Natural killer cell (primary cell): Measurements from ENCODE around the gene R3HDM2. TPM values are rescaled to one million over a fixed set of nuclear protein-coding genes. Genes with fewer than 3 reads are reported as not detected.

Experiments used
- ATAC-seq, 3 donors: fragments of 150-1000 bp in 2 of 3; fragments of 200-7000 bp in 1 of 3; cut with Tn5 transposase; 1 replicate in 1 of 3; 2 replicates in 2 of 3; pipeline ENCODE4 v1.10.0; 2021; ENCODE audit warnings: mild to moderate bottlenecking in 2 of 3, moderate library complexity in 2 of 3
- DNase-seq, 2 donors: peaks; one replicate each; pipeline versions ENCODE4 v3.0.0 to v3.0.0-alpha.2; 2013 to 2021; ENCODE audit warnings: mixed read lengths in 1 of 2
- H3K27ac ChIP-seq: one replicate; pipeline ENCODE4 v1.5.1; 2013; ENCODE audit warnings: mild to moderate bottlenecking, low read length
- H3K27me3 ChIP-seq: one replicate; pipeline ENCODE4 v1.6.1; 2013; ENCODE audit warnings: low read length; ENCODE audit not compliant: control insufficient read depth, insufficient read depth
- H3K36me3 ChIP-seq: one replicate; pipeline ENCODE4 v1.6.1; 2013; ENCODE audit warnings: low read length; ENCODE audit not compliant: control insufficient read depth, insufficient read depth
- H3K4me1 ChIP-seq: one replicate; pipeline ENCODE4 v1.6.1; 2013; ENCODE audit warnings: low read length; ENCODE audit not compliant: control insufficient read depth, insufficient read depth
- H3K4me3 ChIP-seq: one replicate; pipeline ENCODE4 v1.5.1; 2013; ENCODE audit warnings: low read length
- H3K9me3 ChIP-seq: one replicate; pipeline ENCODE4 v1.6.1; 2013; ENCODE audit warnings: low read length; ENCODE audit not compliant: control insufficient read depth, insufficient read depth
- H3K27ac Mint-ChIP-seq, 2 donors: one replicate each; pipeline ENCODE4 v1.8.0; 2022; ENCODE audit warnings: mild to moderate bottlenecking in 2 of 2, mixed read lengths in 2 of 2, moderate library complexity in 1 of 2
- H3K27me3 Mint-ChIP-seq, 2 donors: one replicate each; pipeline ENCODE4 v1.8.0; 2022; ENCODE audit warnings: low read depth in 2 of 2, mixed read lengths in 2 of 2
- H3K36me3 Mint-ChIP-seq: one replicate; pipeline ENCODE4 v1.8.0; 2022; ENCODE audit warnings: mixed read lengths
- H3K4me1 Mint-ChIP-seq, 2 donors: one replicate each; pipeline ENCODE4 v1.8.0; 2022; ENCODE audit warnings: mixed read lengths in 2 of 2
- H3K4me3 Mint-ChIP-seq: one replicate; pipeline ENCODE4 v1.8.0; 2022; ENCODE audit warnings: mild to moderate bottlenecking, moderate library complexity, mixed read lengths
- H3K9me3 Mint-ChIP-seq, 2 donors: one replicate each; pipeline ENCODE4 v1.8.0; 2022; ENCODE audit warnings: mixed read lengths in 2 of 2
- CTCF ChIP-seq: fragments of 200-600 bp; IDR thresholded peaks from one replicate; pipeline ENCODE4 v1.8.0; 2022; ENCODE audit warnings: antibody characterized with exemption
- WGBS: methylation state at CpG from one replicate; pipeline ENCODE4 v1.1.7; 2013; ENCODE audit warnings: missing lambda C conversion rate; ENCODE audit not compliant: insufficient coverage; 5-methylcytosine and 5-hydroxymethylcytosine counted together
- intact Hi-C: fragments of 100-400 bp; cut with micrococcal nuclease; formaldehyde crosslinking; loops from one replicate; pipeline ENCODE4 v1.14.2; 2022
- total RNA-seq, 4 donors: library from RNA; stranded (reverse); fragments of 120-200 nt in 1 of 4; gene quantifications; one replicate each; pipeline versions ENCODE4 v1.2.3 to v1.2.4, GENCODE V29; 2013 to 2022

The R3HDM2 gene
- total RNA-seq, 3 donors from 2014 or later (not counting 1 experiment from before 2014, with no cell fraction given) = 110 to 124 (median 123) TPM

DNA sequence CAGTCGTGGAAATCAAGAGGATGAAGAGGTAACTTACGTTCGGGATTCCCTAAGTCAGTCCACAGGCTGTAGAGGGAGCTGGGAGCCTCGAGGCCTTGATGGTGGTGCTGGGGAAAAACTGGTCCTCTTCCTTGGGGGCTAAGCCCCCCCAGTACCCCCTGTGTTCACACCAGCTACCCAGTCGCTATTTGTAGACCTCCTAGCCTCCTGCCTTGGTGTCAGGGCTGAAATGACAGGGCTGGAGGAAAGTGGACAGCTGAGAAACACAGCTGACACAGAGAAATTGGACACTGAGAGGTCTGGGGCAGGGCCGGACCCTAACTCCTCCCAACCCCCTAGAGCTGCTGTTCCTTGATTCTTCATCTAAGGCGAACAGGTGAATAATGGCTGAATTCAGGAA, 179.9 kb downstream of the R3HDM2 start, which contains the start of gene STAC3:
TSS of gene STAC3 (minus strand) at position 232 of the 400 bp plus-strand sequence. CDS start 1,551 bp downstream, outside the sequence.
- Histone ChIP-seq H3K27ac (no peak within 1 kb of the TSS), H3K27me3 (no peaks in the 10 kb centered on the region), H3K4me1 (no peaks in the 10 kb centered on the region), H3K4me3 (no peak within 1 kb of the TSS), H3K9me3 (no peaks in the 10 kb centered on the region), H3K36me3 (peaks cover 10% of the 10 kb centered on the region)
- Mint-ChIP-seq H3K4me1 (peaks cover 0 to 8% of the 10 kb centered on the region in 2 donors), H3K27ac (no peak within 1 kb of the TSS), H3K4me3 (no peak within 1 kb of the TSS), H3K36me3 (no peaks in the 10 kb centered on the region), H3K27me3 (no peaks in the 10 kb centered on the region), H3K9me3 (no peaks in the 10 kb centered on the region)
- intact Hi-C loops = no loop called here
- 81% methylated on average over 5 of the region's 7 CpGs for WGBS
- TF ChIP-seq CTCF = no peak
- no peak for ATAC-seq
- no peak for DNase-seq

DNA sequence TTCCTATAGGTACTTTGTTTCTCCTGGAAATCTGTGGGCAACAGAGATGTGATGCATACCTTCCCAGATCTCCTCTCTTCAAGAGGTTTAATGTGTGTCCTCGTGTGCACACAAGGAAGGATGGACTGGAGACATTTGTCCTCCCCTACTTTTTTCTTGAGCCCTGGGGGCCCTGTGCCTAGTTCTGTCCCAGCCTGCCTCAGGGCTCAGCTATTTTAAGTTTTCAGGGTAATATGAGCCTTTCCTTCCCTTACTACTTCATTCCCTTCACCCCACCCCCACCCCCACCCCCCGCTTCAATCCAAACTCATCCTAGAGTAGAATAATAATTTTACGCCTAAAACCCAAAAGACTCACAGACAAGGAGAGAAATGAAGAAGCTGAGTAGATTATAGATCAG, 180.3 kb downstream of the R3HDM2 start:
- Histone ChIP-seq H3K9me3 (no peaks in the 10 kb centered on the region), H3K4me3 (no peak overlapping the region), H3K27me3 (no peaks in the 10 kb centered on the region), H3K27ac (no peak overlapping the region), H3K36me3 (peaks cover 6% of the 10 kb centered on the region), H3K4me1 (no peaks in the 10 kb centered on the region)
- DNase-seq (no peak), ATAC-seq (no peak)
- WGBS = 100% methylated on average over 1 of the region's 3 CpGs
- Mint-ChIP-seq H3K4me3 (no peak overlapping the region), H3K4me1 (peaks cover 0 to 8% of the 10 kb centered on the region in 2 donors), H3K9me3 (no peaks in the 10 kb centered on the region), H3K36me3 (no peaks in the 10 kb centered on the region), H3K27ac (no peak overlapping the region), H3K27me3 (no peaks in the 10 kb centered on the region)
- TF ChIP-seq CTCF = no peak
- intact Hi-C loops = no loop called here

- H3K27me3 ChIP-seq = no peaks in the 10 kb centered on the region
- DNase-seq (no peak), ATAC-seq (peak in 1 of 3 donors; percentile 32)
- H3K4me3 ChIP-seq = no peak overlapping the region
- no peak for TF ChIP-seq CTCF
- no peak overlapping the region for H3K27ac Mint-ChIP-seq
- no peaks in the 10 kb centered on the region for H3K9me3 Mint-ChIP-seq
- peaks cover 0 to 5% of the 10 kb centered on the region in 2 donors for H3K27me3 Mint-ChIP-seq
- H3K4me1 Mint-ChIP-seq = peaks cover 0 to 14% of the 10 kb centered on the region in 2 donors
- no peak overlapping the region for H3K27ac ChIP-seq
- intact Hi-C loops = no loop called here
- H3K36me3 Mint-ChIP-seq = no peaks in the 10 kb centered on the region
- H3K4me3 Mint-ChIP-seq = no peak overlapping the region
- 64% methylated on average over 4 of the region's 7 CpGs for WGBS
- H3K4me1 ChIP-seq = peaks cover under 1% of the 10 kb centered on the region
- H3K36me3 ChIP-seq = no peaks in the 10 kb centered on the region
- H3K9me3 ChIP-seq = no peaks in the 10 kb centered on the region
Observed at GRCh38 chr12:57248934-57249742, 181.7 kb downstream of the R3HDM2 start.
